ENCODE measurements around the gene PDE6B. TPM values are rescaled to one million over a fixed set of nuclear protein-coding genes. Genes with fewer than 3 reads are reported as not detected.
"Not testable (repeated sequence)": the region's sequence is repeated elsewhere in the genome, so short reads cannot be mapped to it uniquely, and the experiment has no call there.

Gene PDE6B
- total RNA-seq, 4 donors from 2014 or later: not detected

GRCh38 chr4:590313-590841 lies 35.0 kb upstream of the PDE6B start:
- Histone ChIP-seq H3K36me3 (no peaks in the 10 kb centered on the region), H3K4me1 (no peaks in the 10 kb centered on the region), H3K27ac (no peak overlapping the region), H3K4me3 (no peak overlapping the region), H3K27me3 (peaks cover 0 to 5% (median 0%) of the 10 kb centered on the region in 3 donors), H3K9me3 (no peaks in the 10 kb centered on the region)
- TF ChIP-seq POLR2A (IDR thresholded peaks at IDR 0.05): no peak
- no peak for TF ChIP-seq CTCF (IDR thresholded peaks at IDR 0.05 in 4 of 5, conservative IDR thresholded peaks at IDR 0.05 in 1 of 5)
- DNase-seq: no peak
- intact Hi-C loops (cut with DNase I; ENCODE audit: low total_unique reads) (no loop called here), in situ Hi-C loops (cut with MboI; ENCODE audit: low sequenced_read_pairs in 4 of 4) (no loop called here)
- ATAC-seq: no peak

GRCh38 chr4:592178-592577 lies 33.2 kb upstream of the PDE6B start:
- H3K9me3 ChIP-seq; ATAC-seq; H3K36me3 ChIP-seq; H3K27ac ChIP-seq; intact Hi-C loops (cut with DNase I; ENCODE audit: low total_unique reads); H3K4me3 ChIP-seq; H3K27me3 ChIP-seq; H3K4me1 ChIP-seq; DNase-seq; in situ Hi-C loops (cut with MboI; ENCODE audit: low sequenced_read_pairs in 4 of 4): not testable (repeated sequence)

GRCh38 chr4:592825-593520 lies 32.4 kb upstream of the PDE6B start:
- H3K4me3 ChIP-seq: no peak overlapping the region

GRCh38 chr4:598925-599324 lies 26.4 kb upstream of the PDE6B start:
- H3K9me3 ChIP-seq: no peaks in the 10 kb centered on the region
- DNase-seq: no peak
- TF ChIP-seq POLR2A (IDR thresholded peaks at IDR 0.05) (no peak), CTCF (IDR thresholded peaks at IDR 0.05 in 4 of 5, conservative IDR thresholded peaks at IDR 0.05 in 1 of 5) (no peak)
- intact Hi-C loops (cut with DNase I; ENCODE audit: low total_unique reads): no loop called here
- H3K4me3 ChIP-seq: no peak overlapping the region
- H3K4me1 ChIP-seq: no peaks in the 10 kb centered on the region
- in situ Hi-C loops (cut with MboI; ENCODE audit: low sequenced_read_pairs in 4 of 4): no loop called here
- H3K27ac ChIP-seq: no peak overlapping the region
- ATAC-seq: no peak
- no peaks in the 10 kb centered on the region for H3K36me3 ChIP-seq
- H3K27me3 ChIP-seq: peaks cover 0 to 3% (median 0%) of the 10 kb centered on the region in 3 donors

More at GRCh38 chr4:592825-593520, 32.4 kb upstream of the PDE6B start:
- Histone ChIP-seq H3K4me1 (no peaks in the 10 kb centered on the region), H3K36me3 (no peaks in the 10 kb centered on the region), H3K27me3 (peaks cover 0 to 5% (median 0%) of the 10 kb centered on the region in 3 donors), H3K27ac (no peak overlapping the region), H3K9me3 (no peaks in the 10 kb centered on the region)
- in situ Hi-C loops (cut with MboI; ENCODE audit: low sequenced_read_pairs in 4 of 4) (no loop called here), intact Hi-C loops (cut with DNase I; ENCODE audit: low total_unique reads) (no loop called here)
- ATAC-seq (no peak), DNase-seq (no peak)
- TF ChIP-seq POLR2A (IDR thresholded peaks at IDR 0.05): no peak
- TF ChIP-seq CTCF (IDR thresholded peaks at IDR 0.05 in 4 of 5, conservative IDR thresholded peaks at IDR 0.05 in 1 of 5): no peak

GRCh38 chr4:600166-600565 lies 25.2 kb upstream of the PDE6B start:
- no peak for DNase-seq
- in situ Hi-C loops (cut with MboI; ENCODE audit: low sequenced_read_pairs in 4 of 4) (no loop called here), intact Hi-C loops (cut with DNase I; ENCODE audit: low total_unique reads) (no loop called here)
- H3K4me3 ChIP-seq: no peak overlapping the region
- H3K9me3 ChIP-seq: no peaks in the 10 kb centered on the region
- no peak for ATAC-seq
- TF ChIP-seq POLR2A (IDR thresholded peaks at IDR 0.05) (no peak), CTCF (IDR thresholded peaks at IDR 0.05 in 4 of 5, conservative IDR thresholded peaks at IDR 0.05 in 1 of 5) (no peak)
- H3K27me3 ChIP-seq: peaks cover 0 to 3% (median 0%) of the 10 kb centered on the region in 3 donors
- no peaks in the 10 kb centered on the region for H3K36me3 ChIP-seq
- no peak overlapping the region for H3K27ac ChIP-seq
- H3K4me1 ChIP-seq: no peaks in the 10 kb centered on the region

Data from gastrocnemius medialis (tissue), 4 donors.